DMS153 (cell line): ENCODE data around the gene AMER1.
"Not testable (repeated sequence)": the region's sequence is repeated elsewhere in the genome, so short reads cannot be mapped to it uniquely, and the experiment has no call there.

Experiments
- DNase-seq: peaks from one replicate; lab custom pipeline; 2025; lab: John Stamatoyannopoulos, UW

AMER1 gene

GRCh38 chrX:64205441-64205734, at the start of gene AMER1:
Gene AMER1 (minus strand): TSS chrX:64205708. CDS start chrX:64193286, 12,422 bp downstream.
- no peak for DNase-seq

- no peak for DNase-seq
Observed at GRCh38 chrX:64230123-64230970, 24.8 kb upstream of the AMER1 start, which contains the start of gene ASB12. Gene ASB12 (minus strand): TSS chrX:64230607. CDS start chrX:64225650, 4,957 bp downstream.

GRCh38 chrX:64229154-64229553, 23.6 kb upstream of the AMER1 start:
- no peak for DNase-seq

- DNase-seq: no peak
Observed at GRCh38 chrX:64218023-64218422, 12.5 kb upstream of the AMER1 start.

- DNase-seq: not testable (repeated sequence)
Observed at GRCh38 chrX:64213989-64214388, 8.5 kb upstream of the AMER1 start.

- no peak for DNase-seq
Observed at GRCh38 chrX:64206556-64207162, 1.2 kb upstream of the AMER1 start.

GRCh38 chrX:64205735-64206501, 410 bp upstream of the AMER1 start:
- peak; percentile 87 for DNase-seq

GRCh38 chrX:64204701-64205440, 637 bp downstream of the AMER1 start:
- DNase-seq: no peak

GRCh38 chrX:64204252-64204651, 1.3 kb downstream of the AMER1 start:
- no peak for DNase-seq

- DNase-seq: no peak
Observed at GRCh38 chrX:64202808-64203325, 2.6 kb downstream of the AMER1 start.

- no peak for DNase-seq
Observed at GRCh38 chrX:64198036-64198435, 7.5 kb downstream of the AMER1 start.

- DNase-seq: no peak
Observed at GRCh38 chrX:64196606-64197005, 8.9 kb downstream of the AMER1 start.

GRCh38 chrX:64195862-64196261, 9.6 kb downstream of the AMER1 start:
- no peak for DNase-seq

GRCh38 chrX:64192673-64193072, 12.8 kb downstream of the AMER1 start:
- no peak for DNase-seq

GRCh38 chrX:64192040-64192439, 13.5 kb downstream of the AMER1 start:
- no peak for DNase-seq

GRCh38 chrX:64191281-64192010, 14.1 kb downstream of the AMER1 start:
- no peak for DNase-seq

GRCh38 chrX:64190136-64190740, 15.3 kb downstream of the AMER1 start:
- no peak for DNase-seq

- no peak for DNase-seq
Observed at GRCh38 chrX:64188901-64189300, 16.6 kb downstream of the AMER1 start.

- no peak for DNase-seq
Observed at GRCh38 chrX:64187762-64188150, 17.8 kb downstream of the AMER1 start.

GRCh38 chrX:64186974-64187761, 18.3 kb downstream of the AMER1 start:
- no peak for DNase-seq
